Parathyroid adenoma (tissue), 2 donors: ENCODE measurements around the gene FAM149A.
A peak's percentile ranks its signal among the peaks of the same experiment; 100 is the strongest.

Experiments
- H2AFZ ChIP-seq: fragments of 300-600 bp; sonication (generic); one replicate; pipeline ENCODE4 v1.7.0; 2017; ENCODE audit warnings: antibody characterized with exemption, mild to moderate bottlenecking
- H3K27ac ChIP-seq: fragments of 300-600 bp; sonication (generic); one replicate; pipeline ENCODE4 v1.7.0; 2017
- H3K27me3 ChIP-seq: fragments of 300-600 bp; sonication (generic); one replicate; pipeline ENCODE4 v1.7.0; 2017; ENCODE audit warnings: low read length; ENCODE audit not compliant: control insufficient read depth, insufficient read depth
- H3K36me3 ChIP-seq: fragments of 300-600 bp; sonication (generic); one replicate; pipeline ENCODE4 v1.7.0; 2017; ENCODE audit warnings: low read length; ENCODE audit not compliant: control insufficient read depth, insufficient read depth
- H3K4me1 ChIP-seq: fragments of 300-600 bp; sonication (generic); one replicate; pipeline ENCODE4 v1.7.0; 2017; ENCODE audit warnings: control low read depth
- H3K4me2 ChIP-seq: fragments of 300-600 bp; sonication (generic); one replicate; pipeline ENCODE4 v1.7.0; 2017; ENCODE audit warnings: low read length
- H3K4me3 ChIP-seq: fragments of 300-600 bp; sonication (generic); one replicate; pipeline ENCODE4 v1.7.0; 2017; ENCODE audit warnings: low read depth, low read length
- H3K79me2 ChIP-seq: fragments of 300-600 bp; sonication (generic); one replicate; pipeline ENCODE4 v1.7.0; 2017; ENCODE audit warnings: control low read depth
- H3K9ac ChIP-seq: fragments of 300-600 bp; sonication (generic); one replicate; pipeline ENCODE4 v1.7.0; 2017; ENCODE audit warnings: mild to moderate bottlenecking
- H3K9me3 ChIP-seq: fragments of 300-600 bp; sonication (generic); one replicate; pipeline ENCODE4 v1.7.0; 2017; ENCODE audit warnings: low read length; ENCODE audit not compliant: control insufficient read depth
- TF ChIP-seq, protein P1 (sequence below): fragments of 300-600 bp; sonication (generic); IDR thresholded peaks from one replicate; pipeline ENCODE4 v1.7.0; 2017; ENCODE audit warnings: antibody characterized with exemption, mild to moderate bottlenecking
- donor health status: primary hyperparathyroidism.

The FAM149A gene

DNA sequence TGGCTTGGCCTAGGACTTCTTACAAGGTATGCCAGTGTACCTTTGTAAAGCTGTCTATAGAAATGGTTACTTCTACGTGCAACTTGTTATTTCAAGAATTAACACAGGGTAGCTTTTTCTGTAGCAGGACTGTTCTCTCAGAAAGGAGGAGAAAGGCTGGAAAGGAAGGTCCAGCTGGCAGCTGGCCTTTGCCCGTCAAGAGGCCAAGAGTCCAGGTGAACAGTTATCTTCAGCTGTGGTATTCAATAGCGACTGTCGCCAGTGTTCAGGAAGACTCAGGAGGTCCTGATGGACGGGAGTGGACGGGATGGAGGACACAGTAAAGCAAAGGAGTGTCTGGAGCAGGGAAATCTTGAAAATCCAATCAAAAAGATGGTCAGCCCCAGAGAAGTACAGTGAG lies 91.6 kb downstream of the FAM149A start:
- H3K4me1 ChIP-seq, result no peaks in the 10 kb centered on the region
- no peak overlapping the region for H3K9ac ChIP-seq
- H3K79me2 ChIP-seq, result no peaks in the 10 kb centered on the region
- H3K36me3 ChIP-seq, result no peaks in the 10 kb centered on the region
- no peaks in the 10 kb centered on the region for H3K27me3 ChIP-seq
- H3K4me3 ChIP-seq, result no peak overlapping the region
- no peak overlapping the region for H3K4me2 ChIP-seq
- TF ChIP-seq, protein P1, sequence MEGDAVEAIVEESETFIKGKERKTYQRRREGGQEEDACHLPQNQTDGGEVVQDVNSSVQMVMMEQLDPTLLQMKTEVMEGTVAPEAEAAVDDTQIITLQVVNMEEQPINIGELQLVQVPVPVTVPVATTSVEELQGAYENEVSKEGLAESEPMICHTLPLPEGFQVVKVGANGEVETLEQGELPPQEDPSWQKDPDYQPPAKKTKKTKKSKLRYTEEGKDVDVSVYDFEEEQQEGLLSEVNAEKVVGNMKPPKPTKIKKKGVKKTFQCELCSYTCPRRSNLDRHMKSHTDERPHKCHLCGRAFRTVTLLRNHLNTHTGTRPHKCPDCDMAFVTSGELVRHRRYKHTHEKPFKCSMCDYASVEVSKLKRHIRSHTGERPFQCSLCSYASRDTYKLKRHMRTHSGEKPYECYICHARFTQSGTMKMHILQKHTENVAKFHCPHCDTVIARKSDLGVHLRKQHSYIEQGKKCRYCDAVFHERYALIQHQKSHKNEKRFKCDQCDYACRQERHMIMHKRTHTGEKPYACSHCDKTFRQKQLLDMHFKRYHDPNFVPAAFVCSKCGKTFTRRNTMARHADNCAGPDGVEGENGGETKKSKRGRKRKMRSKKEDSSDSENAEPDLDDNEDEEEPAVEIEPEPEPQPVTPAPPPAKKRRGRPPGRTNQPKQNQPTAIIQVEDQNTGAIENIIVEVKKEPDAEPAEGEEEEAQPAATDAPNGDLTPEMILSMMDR, result no peak
- H3K27ac ChIP-seq, result no peak overlapping the region
- H2AFZ ChIP-seq, result no peak overlapping the region
- H3K9me3 ChIP-seq, result no peaks in the 10 kb centered on the region

DNA sequence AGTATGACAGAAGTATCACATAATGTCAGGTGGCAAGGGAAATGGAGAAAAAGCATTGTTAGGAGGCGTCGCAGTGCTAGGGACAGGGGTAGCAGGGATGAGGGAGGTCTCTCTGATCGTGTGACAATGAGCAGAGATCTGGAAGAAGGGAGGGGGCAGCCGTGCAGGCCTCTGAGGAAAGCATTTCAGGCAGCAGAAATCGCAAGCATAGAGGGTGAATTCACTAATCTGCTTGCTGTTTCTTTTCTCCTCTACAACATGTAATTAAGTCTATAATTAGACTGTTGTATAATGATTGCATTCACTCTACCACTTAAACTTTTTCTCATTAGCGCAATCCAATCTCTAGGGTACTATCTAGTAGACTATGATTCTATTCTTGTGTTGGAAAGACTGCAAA lies 96.0 kb downstream of the FAM149A start:
- no peaks in the 10 kb centered on the region for H3K36me3 ChIP-seq
- H3K79me2 ChIP-seq, result no peaks in the 10 kb centered on the region
- TF ChIP-seq, protein P1, result no peak
- peaks cover 2% of the 10 kb centered on the region for H3K4me1 ChIP-seq
- no peak overlapping the region for H3K4me2 ChIP-seq
- H2AFZ ChIP-seq, result no peak overlapping the region
- H3K27me3 ChIP-seq, result no peaks in the 10 kb centered on the region
- H3K4me3 ChIP-seq, result no peak overlapping the region
- no peak overlapping the region for H3K9ac ChIP-seq
- no peaks in the 10 kb centered on the region for H3K9me3 ChIP-seq
- no peak overlapping the region for H3K27ac ChIP-seq

DNA sequence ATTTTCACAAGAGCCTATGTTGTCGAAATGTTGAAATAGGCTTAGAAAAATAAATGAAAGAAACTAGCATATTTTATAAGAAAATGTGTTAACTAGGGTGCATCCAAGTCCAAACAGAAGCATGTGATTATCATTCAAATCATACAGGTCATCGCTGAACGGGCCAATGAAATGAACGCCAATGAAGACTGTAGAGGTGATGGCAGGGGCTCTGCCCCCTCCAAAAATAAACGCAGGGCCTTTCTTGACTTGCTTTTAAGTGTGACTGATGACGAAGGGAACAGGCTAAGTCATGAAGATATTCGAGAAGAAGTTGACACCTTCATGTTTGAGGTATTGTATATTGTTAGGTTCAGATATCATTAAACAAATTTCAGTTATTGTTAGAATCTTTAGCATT lies 96.5 kb downstream of the FAM149A start:
- Histone ChIP-seq H3K79me2 (no peaks in the 10 kb centered on the region), H2AFZ (no peak overlapping the region), H3K4me1 (peaks cover 2% of the 10 kb centered on the region), H3K4me3 (no peak overlapping the region), H3K27ac (no peak overlapping the region), H3K27me3 (no peaks in the 10 kb centered on the region), H3K9ac (no peak overlapping the region), H3K9me3 (no peaks in the 10 kb centered on the region), H3K4me2 (no peak overlapping the region), H3K36me3 (no peaks in the 10 kb centered on the region)
- TF ChIP-seq, protein P1, result no peak

DNA sequence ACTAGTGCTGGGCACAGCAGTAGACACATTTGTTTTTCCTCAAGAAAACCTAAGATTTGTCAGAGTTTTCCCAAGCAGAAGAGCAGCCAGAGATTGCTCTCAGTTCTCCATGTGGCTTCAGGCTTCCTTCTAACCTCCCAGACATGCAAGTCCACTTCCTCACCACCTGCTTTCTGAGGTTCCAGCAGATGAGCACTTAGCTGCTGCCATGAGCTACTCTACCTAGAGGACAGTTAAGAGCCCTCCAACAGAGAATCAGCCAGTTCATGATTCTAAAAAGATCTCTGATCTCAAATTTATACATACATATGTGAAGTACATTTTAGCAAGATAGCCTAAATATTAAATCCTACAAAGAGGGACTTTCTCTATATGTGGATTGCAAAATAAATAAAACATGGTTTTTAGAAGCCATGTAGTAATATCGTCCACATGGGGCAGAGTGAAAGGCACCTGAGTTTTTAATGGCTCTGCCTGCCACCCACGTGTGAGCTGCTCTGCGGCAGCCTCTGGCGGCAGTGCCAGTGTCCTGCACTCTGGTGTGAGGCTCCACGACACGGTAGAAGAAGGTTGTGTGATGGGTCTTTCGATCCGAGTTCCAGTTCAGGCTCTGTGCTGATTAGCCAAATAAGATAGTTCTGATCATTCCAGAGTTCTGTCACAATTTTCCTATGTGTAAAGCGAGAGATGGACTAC lies 97.2 kb downstream of the FAM149A start:
- Histone ChIP-seq H3K9ac (no peak overlapping the region), H3K4me1 (peaks cover 2% of the 10 kb centered on the region), H3K36me3 (no peaks in the 10 kb centered on the region), H2AFZ (no peak overlapping the region), H3K27ac (no peak overlapping the region), H3K27me3 (no peaks in the 10 kb centered on the region), H3K4me2 (peak overlapping the region; percentile 18), H3K79me2 (no peaks in the 10 kb centered on the region), H3K4me3 (no peak overlapping the region), H3K9me3 (no peaks in the 10 kb centered on the region)
- TF ChIP-seq, protein P1, result peak; percentile 47
